Panc1 (cell line): ENCODE data around the gene CMTM7.

Source experiments
- POLR2AphosphoS5 ChIP-seq: IDR thresholded peaks from 2 replicates; pipeline ENCODE4 v1.6.1; 2012; ENCODE audit warnings: mild to moderate bottlenecking, low read depth, low read length, moderate library complexity
- TCF7L2 ChIP-seq: IDR thresholded peaks from 2 replicates; pipeline ENCODE4 v1.6.1; 2011; ENCODE audit warnings: mild to moderate bottlenecking, low read depth, low read length, inconsistent platforms
- TF ChIP-seq, protein P1 (sequence below): fragments of 450-650 bp; IDR thresholded peaks from 2 replicates; pipeline ENCODE4 v1.5.1; 2017; ENCODE audit warnings: mild to moderate bottlenecking

DNA sequence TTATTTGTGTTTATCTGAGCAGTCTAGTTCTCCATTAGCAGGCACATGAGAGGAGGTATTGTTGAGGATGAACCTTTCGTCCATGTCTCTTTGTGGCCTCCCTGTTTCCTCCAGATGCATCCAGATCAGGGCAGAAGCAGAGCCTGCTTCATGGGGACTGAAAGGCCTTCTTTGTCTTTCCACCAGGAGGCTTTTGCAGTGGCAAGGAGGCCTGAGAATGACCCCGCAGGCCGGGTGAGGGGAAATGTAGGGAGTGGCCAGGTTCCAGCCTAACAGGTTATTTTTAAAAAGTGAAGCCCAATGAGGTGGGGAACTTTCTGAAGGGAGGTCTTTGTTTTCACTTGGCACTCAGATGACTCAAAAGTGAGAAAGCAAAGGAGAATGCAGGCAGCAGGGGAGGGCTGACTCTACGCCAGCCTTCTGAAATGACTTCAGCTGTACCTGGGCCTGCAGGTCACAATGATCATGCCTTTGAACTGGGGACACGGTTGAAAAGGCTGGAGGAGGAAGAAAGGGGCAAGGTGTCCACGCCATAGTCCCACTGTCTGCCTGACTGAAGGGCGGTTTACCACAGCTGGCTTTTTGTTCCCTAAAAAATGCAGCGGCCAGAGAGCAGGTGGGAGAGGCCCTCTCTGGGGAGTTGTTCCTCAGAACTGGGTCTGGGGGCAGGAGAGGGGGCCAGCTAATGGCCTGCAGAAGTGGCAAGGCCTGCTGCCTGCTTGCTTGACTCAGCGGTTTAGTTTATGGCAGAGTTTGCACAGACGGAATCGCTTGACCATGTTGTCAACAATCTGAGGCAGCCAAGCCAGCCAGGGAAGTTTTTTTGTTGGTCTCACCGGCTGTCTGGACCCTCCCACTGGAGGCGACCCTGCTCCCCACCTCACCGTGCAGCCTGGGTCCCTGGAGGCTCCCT, 28.7 kb downstream of the CMTM7 start:
- TF ChIP-seq, protein P1, sequence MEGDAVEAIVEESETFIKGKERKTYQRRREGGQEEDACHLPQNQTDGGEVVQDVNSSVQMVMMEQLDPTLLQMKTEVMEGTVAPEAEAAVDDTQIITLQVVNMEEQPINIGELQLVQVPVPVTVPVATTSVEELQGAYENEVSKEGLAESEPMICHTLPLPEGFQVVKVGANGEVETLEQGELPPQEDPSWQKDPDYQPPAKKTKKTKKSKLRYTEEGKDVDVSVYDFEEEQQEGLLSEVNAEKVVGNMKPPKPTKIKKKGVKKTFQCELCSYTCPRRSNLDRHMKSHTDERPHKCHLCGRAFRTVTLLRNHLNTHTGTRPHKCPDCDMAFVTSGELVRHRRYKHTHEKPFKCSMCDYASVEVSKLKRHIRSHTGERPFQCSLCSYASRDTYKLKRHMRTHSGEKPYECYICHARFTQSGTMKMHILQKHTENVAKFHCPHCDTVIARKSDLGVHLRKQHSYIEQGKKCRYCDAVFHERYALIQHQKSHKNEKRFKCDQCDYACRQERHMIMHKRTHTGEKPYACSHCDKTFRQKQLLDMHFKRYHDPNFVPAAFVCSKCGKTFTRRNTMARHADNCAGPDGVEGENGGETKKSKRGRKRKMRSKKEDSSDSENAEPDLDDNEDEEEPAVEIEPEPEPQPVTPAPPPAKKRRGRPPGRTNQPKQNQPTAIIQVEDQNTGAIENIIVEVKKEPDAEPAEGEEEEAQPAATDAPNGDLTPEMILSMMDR = no peak
- TF ChIP-seq POLR2AphosphoS5 (no peak), TCF7L2 (peak; percentile 65)
